ENCODE data around the gene NR1H3.
"Not testable (repeated sequence)": the region's sequence is repeated elsewhere in the genome, so short reads cannot be mapped to it uniquely, and the experiment has no call there.

Gene NR1H3

DNA sequence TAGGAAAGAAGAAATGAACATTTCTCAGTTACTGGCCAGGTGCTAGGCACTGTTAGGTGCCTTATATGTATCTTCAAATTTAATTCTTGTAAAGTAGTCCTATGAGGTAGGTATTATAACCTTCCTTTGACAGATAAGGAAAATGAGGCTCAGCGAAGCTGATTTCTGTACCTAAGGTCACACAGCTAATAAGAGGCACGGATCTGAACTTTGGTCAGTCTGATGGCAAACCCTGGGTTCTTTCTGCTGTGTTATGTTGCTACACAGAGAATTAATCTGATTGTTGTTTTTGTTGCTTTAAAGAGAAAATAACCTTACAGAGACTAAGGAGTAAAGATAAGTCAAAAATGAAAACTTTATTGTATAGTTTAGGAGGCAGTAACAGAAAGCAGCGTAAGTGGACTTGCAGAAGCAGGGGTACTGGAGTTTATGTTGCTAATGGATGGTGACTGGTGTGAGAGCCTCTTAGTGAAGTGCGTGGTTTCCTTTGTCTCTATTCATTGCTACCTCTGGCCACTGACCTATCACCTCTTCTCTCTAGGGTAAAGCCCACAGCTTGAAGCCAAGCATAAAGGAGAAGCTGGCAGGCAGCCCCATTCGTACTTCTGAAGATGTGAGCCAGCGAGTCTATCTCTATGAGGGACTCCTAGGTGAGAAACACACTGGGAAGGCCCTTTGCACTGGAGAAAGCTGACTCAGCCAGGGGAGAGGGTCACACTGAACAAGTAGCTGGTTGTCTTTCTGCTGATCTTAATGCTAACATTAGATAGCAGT, 50.4 kb downstream of the NR1H3 start:
- DNase-seq = no peak

DNA sequence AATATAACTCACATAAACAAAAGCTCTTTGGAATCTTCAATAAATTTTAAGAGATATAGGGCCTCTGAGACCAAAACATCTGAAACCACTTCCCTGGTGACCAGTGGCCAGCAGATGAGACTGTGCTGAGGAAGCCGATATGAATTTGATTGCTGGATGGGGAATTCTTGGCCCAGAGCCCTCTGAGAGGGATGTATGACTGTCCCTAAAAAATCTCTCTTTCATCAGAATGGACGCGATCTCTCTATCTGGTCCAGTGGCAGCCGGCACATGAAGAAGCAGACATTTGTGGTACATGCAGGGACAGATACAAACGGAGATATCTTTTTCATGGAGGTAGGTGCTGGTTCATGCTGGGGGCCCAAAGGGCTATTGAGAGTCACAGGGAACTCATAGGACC, 57.2 kb downstream of the NR1H3 start:
- DNase-seq = no peak

DNA sequence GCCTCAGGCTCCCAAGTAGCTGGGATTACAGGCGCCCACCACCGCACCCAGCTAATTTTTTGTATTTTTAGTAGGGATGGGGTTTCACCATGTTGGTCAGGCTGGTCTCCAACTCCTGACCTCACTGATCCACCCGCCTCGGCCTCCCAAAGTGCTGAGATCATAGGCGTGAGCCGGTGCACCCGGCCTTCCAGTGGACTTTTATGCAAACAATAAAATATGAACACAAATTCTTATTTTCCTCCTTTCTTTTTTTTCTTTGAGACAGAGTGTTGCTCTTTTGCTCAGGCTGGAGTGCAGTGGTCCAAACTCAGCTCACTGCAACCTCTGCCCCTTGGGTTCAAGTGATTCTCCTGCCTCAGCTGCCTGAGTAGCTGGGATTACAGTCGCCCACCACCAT, 58.7 kb downstream of the NR1H3 start:
- not testable (repeated sequence) for DNase-seq

DNA sequence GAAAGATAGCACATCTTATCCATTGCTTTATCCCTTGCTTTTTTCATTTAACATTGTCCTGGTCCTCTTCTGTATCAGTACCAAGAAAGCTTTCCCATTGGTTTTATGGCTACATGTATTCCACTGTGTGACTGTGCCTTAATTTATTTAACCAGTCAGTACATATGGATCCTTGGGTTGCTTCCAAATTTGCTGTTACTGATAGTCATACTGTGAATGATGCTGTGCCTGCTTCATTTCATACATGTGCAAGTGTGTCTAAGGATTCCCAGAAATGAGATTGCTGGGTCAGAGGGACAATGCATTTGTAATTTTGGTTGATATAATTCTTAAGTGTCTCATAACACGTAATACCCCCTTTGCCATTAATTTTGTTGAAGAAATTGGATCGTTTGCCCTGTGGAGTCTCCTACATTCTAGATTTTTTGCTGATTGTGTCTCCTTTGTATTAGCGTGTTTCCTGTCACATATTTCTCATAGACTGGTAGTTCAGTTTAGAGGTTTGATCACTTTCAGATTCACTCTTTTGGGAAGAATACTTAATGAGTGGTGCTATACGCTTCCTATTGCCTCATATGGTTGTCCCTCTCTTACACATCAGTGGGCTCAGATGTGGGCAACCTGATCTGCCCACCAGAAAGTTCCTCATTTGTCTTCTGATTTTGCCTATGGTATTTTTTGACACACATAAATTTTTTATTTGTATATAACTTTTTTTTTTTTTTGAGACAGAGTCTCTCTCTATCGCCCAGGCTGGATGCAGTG, 59.5 kb downstream of the NR1H3 start:
- no peak for DNase-seq

DNA sequence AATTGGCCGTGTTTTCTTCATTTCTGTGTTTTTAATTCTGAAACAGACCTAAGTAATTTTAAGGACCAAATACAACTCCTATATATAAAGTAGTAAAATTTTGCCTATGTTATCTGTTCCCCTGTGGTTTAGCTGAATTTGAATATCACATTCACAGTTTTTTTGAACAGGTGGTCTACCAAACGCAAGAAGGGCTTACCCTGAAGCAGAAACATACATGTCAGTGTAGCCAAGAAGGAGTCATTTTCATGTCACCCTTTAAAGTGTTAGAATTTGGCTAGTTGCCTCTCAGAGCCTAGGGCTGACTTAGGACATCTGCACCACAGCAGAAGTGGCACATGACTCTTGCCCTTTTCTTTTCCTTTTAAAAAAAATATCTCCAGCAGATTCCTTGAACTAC, 60.4 kb downstream of the NR1H3 start:
- DNase-seq = no peak

All from SW 1271 (cell line).